IgD-negative memory B cell (primary cell): ENCODE data around the gene ADIPOR2. TPM values are rescaled to one million over a fixed set of nuclear protein-coding genes. Genes with fewer than 3 reads are reported as not detected.
"Not testable (repeated sequence)": the region's sequence is repeated elsewhere in the genome, so short reads cannot be mapped to it uniquely, and the experiment has no call there.

Source experiments
- H3K27ac Mint-ChIP-seq, 3 donors: one replicate each; pipeline ENCODE4 v1.8.0; 2020 to 2022; ENCODE audit warnings: mild to moderate bottlenecking in 3 of 3, mixed read lengths in 3 of 3, moderate library complexity in 1 of 3
- H3K27me3 Mint-ChIP-seq: one replicate; pipeline ENCODE4 v1.8.0; 2021; ENCODE audit warnings: mixed read lengths
- H3K36me3 Mint-ChIP-seq: one replicate; pipeline ENCODE4 v1.8.0; 2020; ENCODE audit warnings: mild to moderate bottlenecking, mixed read lengths
- H3K4me1 Mint-ChIP-seq, 3 donors: one replicate each; pipeline ENCODE4 v1.8.0; 2020 to 2022; ENCODE audit warnings: mixed read lengths in 3 of 3, mild to moderate bottlenecking in 1 of 3
- H3K4me3 Mint-ChIP-seq, 4 donors: one replicate each; pipeline ENCODE4 v1.8.0; 2020 to 2022; ENCODE audit warnings: mild to moderate bottlenecking in 4 of 4, mixed read lengths in 4 of 4, moderate library complexity in 3 of 4
- H3K9me3 Mint-ChIP-seq, 3 donors: one replicate each; pipeline ENCODE4 v1.8.0; 2020 to 2021; ENCODE audit warnings: mixed read lengths in 3 of 3, mild to moderate bottlenecking in 1 of 3
- polyA plus RNA-seq: library from polyadenylated mRNA; unstranded; fragments of 300-500 nt; fragmentation: Illumina TruSeq; gene quantifications from one replicate; pipeline ENCODE4 v1.2.3, GENCODE V29; 2021

Gene ADIPOR2
- polyA plus RNA-seq, 1 donor from 2014 or later = 2.9 TPM

GRCh38 chr12:1816730-1817348, 126.0 kb downstream of the ADIPOR2 start:
- peaks cover 31% of the 10 kb centered on the region for H3K27me3 Mint-ChIP-seq

DNA sequence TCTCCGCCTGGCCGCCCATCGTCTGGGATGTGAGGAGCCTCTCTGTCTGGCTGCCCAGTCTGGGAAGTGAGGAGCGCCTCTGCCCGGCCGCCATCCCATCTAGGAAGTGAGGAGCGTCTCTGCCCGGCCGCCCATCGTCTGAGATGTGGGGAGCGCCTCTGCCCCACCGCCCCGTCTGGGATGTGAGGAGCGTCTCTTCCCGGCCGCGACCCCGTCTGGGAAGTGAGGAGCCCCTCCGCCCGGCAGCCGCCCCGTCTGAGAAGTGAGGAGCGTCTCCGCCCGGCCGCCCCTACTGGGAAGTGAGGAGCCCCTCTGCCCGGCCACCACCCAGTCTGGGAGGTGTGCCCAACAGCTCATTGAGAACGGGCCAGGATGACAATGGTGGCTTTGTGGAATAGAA, 127.1 kb downstream of the ADIPOR2 start:
- not testable (repeated sequence) for H3K4me3 Mint-ChIP-seq, H3K4me1 Mint-ChIP-seq, H3K36me3 Mint-ChIP-seq, H3K27ac Mint-ChIP-seq, H3K9me3 Mint-ChIP-seq
- H3K27me3 Mint-ChIP-seq = peaks cover 36% of the 10 kb centered on the region

More at GRCh38 chr12:1816730-1817348, 126.0 kb downstream of the ADIPOR2 start:
- Mint-ChIP-seq H3K36me3 (peaks cover 3% of the 10 kb centered on the region), H3K27ac (peak overlapping the region in 1 of 3 donors; percentile 19), H3K4me3 (no peak overlapping the region), H3K4me1 (peaks cover 0 to 9% (median 2%) of the 10 kb centered on the region in 3 donors), H3K9me3 (no peaks in the 10 kb centered on the region)

- Mint-ChIP-seq H3K4me3 (no peak overlapping the region), H3K9me3 (no peaks in the 10 kb centered on the region), H3K27me3 (peaks cover 36% of the 10 kb centered on the region)
These were observed 128.2 kb downstream of the ADIPOR2 start for GRCh38 chr12:1819050-1819449.

GRCh38 chr12:1819571-1819970, 128.7 kb downstream of the ADIPOR2 start:
- Mint-ChIP-seq H3K36me3 (peaks cover 5% of the 10 kb centered on the region), H3K27me3 (peaks cover 36% of the 10 kb centered on the region)

More at GRCh38 chr12:1819050-1819449, 128.2 kb downstream of the ADIPOR2 start:
- H3K4me1 Mint-ChIP-seq = peaks cover 0 to 6% (median 0%) of the 10 kb centered on the region in 3 donors
- no peak overlapping the region for H3K27ac Mint-ChIP-seq
- peaks cover 5% of the 10 kb centered on the region for H3K36me3 Mint-ChIP-seq

GRCh38 chr12:1820191-1820895, 129.5 kb downstream of the ADIPOR2 start, which contains the start of gene LRTM2:
Gene LRTM2 (plus strand): TSS chr12:1820565. CDS start chr12:1828149, 7,584 bp downstream.
- Mint-ChIP-seq H3K4me3 (peak within 1 kb of the TSS in 2 of 4 donors; percentile 49 to 51), H3K27ac (peak within 1 kb of the TSS in 1 of 3 donors; percentile 69), H3K27me3 (peaks cover 32% of the 10 kb centered on the region)

More at GRCh38 chr12:1819571-1819970, 128.7 kb downstream of the ADIPOR2 start:
- peak overlapping the region in 2 of 4 donors; percentile 49 to 51 for H3K4me3 Mint-ChIP-seq
- H3K27ac Mint-ChIP-seq = peak overlapping the region in 1 of 3 donors; percentile 69
- peaks cover 0 to 6% (median 0%) of the 10 kb centered on the region in 3 donors for H3K4me1 Mint-ChIP-seq
- H3K9me3 Mint-ChIP-seq = no peaks in the 10 kb centered on the region

DNA sequence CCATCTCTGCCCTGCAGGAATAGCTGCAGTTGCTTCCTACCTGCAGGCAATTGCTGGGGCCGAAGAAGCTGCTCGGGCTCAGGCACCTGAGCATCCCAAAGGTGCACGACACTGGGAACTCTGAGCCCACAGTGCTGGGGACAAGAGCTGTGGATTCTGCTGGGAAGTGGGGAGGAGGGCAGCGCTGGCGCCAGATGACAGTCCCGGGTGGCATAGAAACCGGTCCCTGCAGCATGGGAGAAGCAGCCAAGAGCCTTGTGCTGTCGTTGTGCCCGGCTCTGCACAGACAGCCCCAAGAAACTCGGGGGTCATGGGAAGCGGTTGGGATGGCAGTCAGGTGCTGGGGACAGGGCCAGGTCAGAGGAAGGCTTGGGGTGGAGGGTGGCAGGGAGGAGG, 130.0 kb downstream of the ADIPOR2 start:
- Mint-ChIP-seq H3K4me3 (no peak overlapping the region), H3K27ac (no peak overlapping the region), H3K27me3 (peaks cover 32% of the 10 kb centered on the region), H3K4me1 (peaks cover 0 to 4% (median 0%) of the 10 kb centered on the region in 3 donors), H3K36me3 (peaks cover 5% of the 10 kb centered on the region), H3K9me3 (no peaks in the 10 kb centered on the region)

More at GRCh38 chr12:1820191-1820895, 129.5 kb downstream of the ADIPOR2 start, which contains the start of gene LRTM2:
- Mint-ChIP-seq H3K4me1 (peaks cover 0 to 4% (median 0%) of the 10 kb centered on the region in 3 donors), H3K36me3 (peaks cover 5% of the 10 kb centered on the region), H3K9me3 (no peaks in the 10 kb centered on the region)

- H3K4me1 Mint-ChIP-seq = peaks cover 0 to 3% (median 0%) of the 10 kb centered on the region in 3 donors
- peaks cover 30% of the 10 kb centered on the region for H3K27me3 Mint-ChIP-seq
- H3K4me3 Mint-ChIP-seq = no peak overlapping the region
- H3K36me3 Mint-ChIP-seq = peaks cover 2% of the 10 kb centered on the region
- no peaks in the 10 kb centered on the region for H3K9me3 Mint-ChIP-seq
- no peak overlapping the region for H3K27ac Mint-ChIP-seq
These were observed 130.9 kb downstream of the ADIPOR2 start for GRCh38 chr12:1821805-1822204.

DNA sequence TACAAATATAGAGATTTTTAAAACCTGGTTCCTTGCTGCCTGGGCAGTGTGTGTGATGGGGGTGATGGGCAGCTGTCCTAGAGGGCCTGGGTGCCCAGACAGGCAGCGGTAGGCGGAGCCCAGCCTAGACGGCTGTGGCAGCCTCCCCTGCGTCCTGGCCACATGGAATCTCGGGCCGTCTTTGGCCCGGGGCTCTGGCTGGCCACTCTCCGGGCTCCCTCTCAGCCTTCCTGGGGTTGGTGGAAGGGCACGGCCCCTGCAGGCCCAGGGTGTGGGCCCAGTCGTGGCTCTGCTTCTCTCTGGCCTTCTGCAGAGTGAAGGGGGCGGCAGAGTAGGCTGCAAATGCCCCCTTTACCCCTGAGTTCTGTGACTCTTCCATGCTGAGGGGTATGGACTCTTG, 131.8 kb downstream of the ADIPOR2 start:
- Mint-ChIP-seq H3K4me1 (peaks cover 0 to 6% (median 2%) of the 10 kb centered on the region in 3 donors), H3K27me3 (peaks cover 30% of the 10 kb centered on the region), H3K9me3 (no peaks in the 10 kb centered on the region), H3K36me3 (peaks cover 2% of the 10 kb centered on the region), H3K27ac (no peak overlapping the region), H3K4me3 (no peak overlapping the region)

- Mint-ChIP-seq H3K9me3 (no peaks in the 10 kb centered on the region), H3K4me3 (peak overlapping the region in 1 of 4 donors; percentile 65)
These were observed 132.4 kb downstream of the ADIPOR2 start for GRCh38 chr12:1823237-1823636.

DNA sequence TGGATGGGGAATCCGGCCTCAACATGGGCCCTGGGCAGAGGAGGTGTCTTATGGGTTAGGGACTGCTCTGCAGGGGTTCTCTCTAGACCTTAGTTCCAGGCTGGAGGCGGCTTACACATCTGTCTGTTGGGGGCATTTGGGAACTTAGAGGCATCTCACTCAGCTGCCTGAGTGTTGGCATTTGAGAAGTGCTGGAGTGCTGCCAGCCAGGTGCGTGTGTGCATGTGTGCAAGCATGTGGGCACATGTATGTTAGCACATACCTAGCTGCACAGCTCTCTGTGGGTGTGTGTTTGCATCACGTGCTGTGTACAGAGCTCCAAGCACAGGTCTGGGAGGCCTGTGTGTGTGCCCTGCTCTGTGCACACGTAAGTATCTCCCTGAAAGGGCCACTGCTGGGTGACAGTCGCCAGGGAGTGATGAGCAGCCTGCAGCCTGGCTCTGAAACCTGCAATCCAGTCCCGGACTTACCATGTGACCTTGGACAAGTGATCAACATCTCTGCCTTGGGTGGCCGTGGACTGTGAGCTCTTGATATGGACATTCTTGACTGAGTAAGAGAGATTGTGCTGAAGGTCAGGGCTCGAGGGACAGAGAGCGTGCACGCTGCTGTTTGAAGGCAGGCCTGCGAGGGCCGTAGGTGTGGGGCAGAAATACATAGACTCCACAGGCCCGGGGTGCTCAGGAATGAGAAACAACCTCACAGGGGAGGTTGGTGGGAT, 134.7 kb downstream of the ADIPOR2 start:
- H3K27me3 Mint-ChIP-seq = peaks cover 24% of the 10 kb centered on the region
- H3K9me3 Mint-ChIP-seq = no peaks in the 10 kb centered on the region
- no peak overlapping the region for H3K27ac Mint-ChIP-seq
- H3K4me3 Mint-ChIP-seq = no peak overlapping the region
- H3K36me3 Mint-ChIP-seq = peaks cover 2% of the 10 kb centered on the region
- peaks cover 0 to 6% (median 2%) of the 10 kb centered on the region in 3 donors for H3K4me1 Mint-ChIP-seq

More at GRCh38 chr12:1823237-1823636, 132.4 kb downstream of the ADIPOR2 start:
- Mint-ChIP-seq H3K4me1 (peaks cover 0 to 6% (median 2%) of the 10 kb centered on the region in 3 donors), H3K36me3 (peaks cover 2% of the 10 kb centered on the region), H3K27me3 (peaks cover 30% of the 10 kb centered on the region), H3K27ac (no peak overlapping the region)

GRCh38 chr12:1826401-1826800, 135.5 kb downstream of the ADIPOR2 start:
- Mint-ChIP-seq H3K9me3 (no peaks in the 10 kb centered on the region), H3K4me3 (no peak overlapping the region), H3K4me1 (peaks cover 0 to 7% (median 2%) of the 10 kb centered on the region in 3 donors), H3K36me3 (peaks cover 2% of the 10 kb centered on the region), H3K27ac (no peak overlapping the region), H3K27me3 (peaks cover 22% of the 10 kb centered on the region)

GRCh38 chr12:1826867-1827705, 136.2 kb downstream of the ADIPOR2 start:
- H3K4me3 Mint-ChIP-seq = peak overlapping the region in 2 of 4 donors; percentile 41 to 66
- H3K4me1 Mint-ChIP-seq = peaks cover 0 to 7% (median 2%) of the 10 kb centered on the region in 3 donors
- H3K36me3 Mint-ChIP-seq = peaks cover 2% of the 10 kb centered on the region
- H3K9me3 Mint-ChIP-seq = no peaks in the 10 kb centered on the region
- H3K27me3 Mint-ChIP-seq = peaks cover 21% of the 10 kb centered on the region
- H3K27ac Mint-ChIP-seq = peak overlapping the region in 1 of 3 donors; percentile 46

DNA sequence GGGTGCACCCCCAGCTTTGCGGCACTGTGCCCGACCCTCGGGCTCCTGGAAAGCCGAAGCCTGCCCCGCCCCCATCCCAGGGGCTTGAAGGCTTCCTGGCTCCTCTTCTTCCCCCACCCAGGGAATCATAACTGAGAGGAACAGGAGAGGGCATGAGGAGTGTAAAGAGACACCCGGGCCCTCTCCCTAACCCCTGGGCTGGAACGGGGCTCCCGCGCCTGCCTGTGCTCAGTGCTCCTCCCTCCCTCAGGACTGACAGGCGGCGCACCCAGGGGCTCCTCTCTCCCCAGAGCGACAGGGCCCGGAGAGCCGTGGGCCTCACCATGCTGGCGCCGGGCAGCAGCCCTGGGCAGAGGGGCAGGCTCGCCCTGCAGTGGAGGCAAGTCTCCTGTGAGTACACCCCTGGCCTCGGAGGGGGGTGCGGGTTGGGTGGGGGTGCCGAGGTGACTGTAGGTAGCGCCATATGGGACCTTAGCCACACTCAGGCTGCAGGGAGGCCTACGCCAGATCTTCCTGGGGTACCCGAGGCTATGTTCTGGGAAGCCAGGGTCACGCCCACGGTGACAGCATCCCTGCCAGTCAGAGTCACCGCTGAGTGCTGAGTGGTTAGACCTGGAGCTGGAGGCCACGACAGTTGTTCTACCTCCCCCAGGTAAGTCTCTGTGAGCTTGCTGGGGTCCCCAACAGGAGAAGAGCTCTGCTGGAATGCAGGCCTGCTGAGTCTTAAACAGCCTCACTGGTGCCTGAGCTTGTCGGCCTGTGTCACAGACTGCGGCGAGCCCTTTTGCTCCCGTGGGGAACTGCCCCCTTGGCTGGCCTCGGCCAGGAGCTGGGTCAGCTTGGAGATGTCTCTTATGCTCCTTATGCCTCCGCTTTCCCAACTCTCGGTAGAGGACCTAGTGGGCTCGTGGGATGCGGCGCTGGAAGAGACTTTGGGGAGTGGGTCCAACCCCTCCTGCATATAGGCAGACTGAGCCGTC, 137.2 kb downstream of the ADIPOR2 start:
- H3K27ac Mint-ChIP-seq = peak overlapping the region in 1 of 3 donors; percentile 73

More for the DNA sequence above, 137.2 kb downstream of the ADIPOR2 start:
- H3K4me3 Mint-ChIP-seq = no peak overlapping the region
- H3K27me3 Mint-ChIP-seq = peaks cover 24% of the 10 kb centered on the region
- H3K36me3 Mint-ChIP-seq = no peaks in the 10 kb centered on the region
- H3K4me1 Mint-ChIP-seq = peaks cover 0 to 7% (median 2%) of the 10 kb centered on the region in 3 donors
- no peaks in the 10 kb centered on the region for H3K9me3 Mint-ChIP-seq
